Amygdala (tissue), 56 donors: Measurements from ENCODE around the gene B3GAT3.
"Not testable (repeated sequence)": the region's sequence is repeated elsewhere in the genome, so short reads cannot be mapped to it uniquely, and the experiment has no call there.

ENCODE experiments used
- DNase-seq, 56 donors: peaks; one replicate each; lab custom pipeline; 2025; lab: John Stamatoyannopoulos, UW

B3GAT3 gene

DNA sequence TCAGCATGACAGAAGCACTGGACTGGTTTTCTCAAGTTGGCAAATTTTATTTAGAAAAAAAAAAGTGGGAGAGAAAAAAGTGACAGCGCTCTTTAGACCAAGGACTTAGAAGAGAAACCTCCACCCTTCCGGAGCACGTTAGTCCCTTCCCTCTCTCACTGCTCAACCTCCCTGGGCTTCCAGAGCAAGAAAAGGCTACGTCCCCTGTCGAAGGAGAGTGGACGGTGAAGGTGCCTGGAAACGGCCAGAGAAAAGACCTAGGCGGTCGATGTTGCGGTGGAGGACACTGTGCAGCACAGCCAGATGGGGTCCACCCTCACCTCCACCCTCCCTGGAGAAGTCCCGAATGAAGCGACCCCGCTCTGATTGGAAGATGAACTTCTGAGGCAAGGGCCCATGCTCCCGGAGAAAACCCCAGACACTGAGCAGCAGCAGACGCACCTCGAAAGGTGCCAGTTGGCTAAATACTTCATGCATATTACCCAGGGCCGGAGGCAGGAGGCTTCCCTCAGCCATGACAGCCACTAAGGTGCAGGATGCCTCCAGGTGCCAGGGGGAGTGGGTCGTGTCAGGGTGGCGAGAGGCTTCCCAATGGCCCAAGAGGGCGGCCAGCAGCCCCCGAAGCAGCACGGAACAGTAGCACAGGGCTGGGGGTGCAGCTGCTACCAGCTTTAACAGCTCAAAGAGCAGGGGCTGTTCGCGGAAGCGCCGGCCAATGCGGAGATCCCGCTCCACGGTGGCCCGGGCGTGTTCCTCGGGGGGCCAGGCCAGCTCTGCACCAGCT, 25.2 kb upstream of the B3GAT3 start:
- DNase-seq = peak in 1 of 56 donors; percentile 55

DNA sequence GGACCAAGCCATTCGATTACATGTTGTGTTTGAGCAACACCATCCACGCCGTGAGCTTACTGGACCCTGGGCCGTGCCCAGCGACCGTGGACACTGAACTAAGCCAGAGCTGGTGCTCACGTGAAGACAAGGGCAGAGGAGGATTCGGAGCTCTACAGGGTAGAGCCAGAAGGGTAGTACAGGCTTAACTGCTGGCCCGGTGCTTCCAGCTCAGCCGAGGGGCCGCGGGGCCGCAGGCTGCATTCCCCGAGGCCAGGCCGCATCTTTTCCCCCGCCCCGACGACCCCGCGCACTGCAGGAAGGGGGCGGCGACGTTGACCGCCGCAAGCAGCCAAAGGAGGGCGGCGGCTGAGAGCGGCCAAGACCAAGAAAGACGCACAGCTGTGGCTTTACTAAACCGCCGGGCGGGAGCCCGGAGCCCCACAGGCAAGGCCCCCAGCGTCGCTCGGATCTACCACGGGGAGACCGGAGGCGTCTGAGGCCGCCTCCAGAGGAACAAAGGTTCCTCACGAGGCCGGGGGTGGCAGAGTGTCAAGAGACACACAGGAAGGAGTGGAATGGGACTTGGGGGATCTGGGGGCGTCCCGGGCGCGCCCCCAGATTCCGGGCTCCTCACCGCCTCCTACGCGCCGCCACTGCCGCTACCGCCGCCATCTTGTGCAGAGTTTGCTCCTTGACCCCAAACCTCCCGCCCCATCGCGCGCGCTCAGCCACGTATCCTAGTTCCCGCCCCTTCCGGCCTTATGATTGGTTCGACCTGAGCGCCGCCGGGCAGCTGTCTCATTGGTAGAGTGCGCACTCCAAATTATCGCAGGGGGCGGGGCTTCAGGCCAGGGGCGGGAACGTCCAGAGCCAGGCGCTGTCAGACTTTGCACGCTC, 24.4 kb upstream of the B3GAT3 start, which contains the start of gene GANAB:
GANAB (minus strand) TSS at position 668 of the 879 bp plus-strand sequence; CDS start at position 654, 14 bp downstream.
- peak; percentile 62 to 99 (median 97) for DNase-seq

DNA sequence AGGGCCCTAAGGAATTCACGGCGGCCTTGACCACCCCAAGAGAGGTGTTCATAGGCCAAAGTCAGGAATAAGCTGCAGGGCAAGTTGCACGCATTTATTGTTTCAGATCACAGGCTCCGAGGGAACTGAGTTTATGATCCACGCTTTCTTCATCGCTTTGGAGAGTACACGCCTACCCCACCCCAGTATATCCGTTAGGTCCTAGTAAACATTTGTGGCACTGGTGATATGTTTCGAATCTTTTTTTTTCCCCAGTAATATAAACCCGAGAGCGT, 23.8 kb upstream of the B3GAT3 start:
- DNase-seq = no peak

DNA sequence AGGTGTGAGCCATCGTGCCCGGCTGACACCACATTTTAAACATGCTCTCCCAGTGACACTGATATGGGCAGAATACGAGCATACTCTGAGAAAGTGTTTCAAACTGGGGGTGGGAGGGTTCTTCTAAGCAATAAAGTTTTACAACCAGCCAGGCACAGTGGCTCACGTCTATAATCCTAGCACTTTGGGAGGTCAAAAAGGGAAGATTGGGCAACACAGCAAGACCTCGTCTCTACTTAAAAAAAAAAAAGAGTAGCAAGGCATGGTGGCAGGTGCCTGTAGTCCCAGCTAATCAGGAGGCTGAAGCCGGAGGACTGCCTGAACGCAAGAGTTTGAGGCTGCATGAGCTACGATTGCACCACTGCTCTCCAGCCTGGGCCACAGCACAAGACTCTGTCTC, 22.4 kb upstream of the B3GAT3 start:
- no peak for DNase-seq

DNA sequence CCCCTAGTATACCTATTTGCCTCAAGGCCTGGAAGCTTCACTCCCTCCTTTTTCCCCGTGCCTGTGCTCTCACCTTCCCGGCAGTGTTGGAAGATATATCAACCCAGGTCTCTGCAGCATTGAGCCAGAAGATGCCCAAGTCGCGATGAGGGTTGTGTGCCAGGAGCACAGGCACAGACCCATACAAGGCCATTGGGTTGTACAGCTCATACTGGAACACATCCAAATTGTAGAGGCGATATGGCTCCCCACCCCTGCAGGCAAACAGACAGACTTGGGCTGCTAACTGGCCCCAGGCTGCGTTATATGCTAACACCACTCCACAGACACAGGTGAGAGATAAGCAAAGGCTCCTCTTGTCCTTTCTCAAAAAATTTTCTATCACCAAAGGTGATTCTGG, 10.7 kb upstream of the B3GAT3 start:
- no peak for DNase-seq

DNA sequence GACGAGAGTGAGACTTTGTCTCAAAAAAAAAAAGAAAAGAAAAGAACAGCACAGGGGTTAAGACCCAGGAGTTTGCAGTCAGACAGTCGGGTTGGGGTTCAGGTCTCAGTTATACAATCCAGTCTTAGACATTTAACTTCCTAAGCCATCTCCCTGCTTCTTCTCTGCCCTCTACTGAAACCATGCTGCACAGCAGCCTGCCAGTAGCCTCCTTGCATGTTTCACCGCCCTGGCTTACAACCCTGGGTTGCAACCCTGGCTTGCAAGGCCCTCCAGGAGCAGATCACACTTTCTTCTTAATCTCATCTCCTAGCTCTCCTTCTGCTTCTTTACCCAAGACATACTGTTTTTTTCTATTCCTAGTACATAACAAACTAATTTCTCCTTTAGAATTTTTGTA, 5.9 kb upstream of the B3GAT3 start:
- no peak for DNase-seq

DNA sequence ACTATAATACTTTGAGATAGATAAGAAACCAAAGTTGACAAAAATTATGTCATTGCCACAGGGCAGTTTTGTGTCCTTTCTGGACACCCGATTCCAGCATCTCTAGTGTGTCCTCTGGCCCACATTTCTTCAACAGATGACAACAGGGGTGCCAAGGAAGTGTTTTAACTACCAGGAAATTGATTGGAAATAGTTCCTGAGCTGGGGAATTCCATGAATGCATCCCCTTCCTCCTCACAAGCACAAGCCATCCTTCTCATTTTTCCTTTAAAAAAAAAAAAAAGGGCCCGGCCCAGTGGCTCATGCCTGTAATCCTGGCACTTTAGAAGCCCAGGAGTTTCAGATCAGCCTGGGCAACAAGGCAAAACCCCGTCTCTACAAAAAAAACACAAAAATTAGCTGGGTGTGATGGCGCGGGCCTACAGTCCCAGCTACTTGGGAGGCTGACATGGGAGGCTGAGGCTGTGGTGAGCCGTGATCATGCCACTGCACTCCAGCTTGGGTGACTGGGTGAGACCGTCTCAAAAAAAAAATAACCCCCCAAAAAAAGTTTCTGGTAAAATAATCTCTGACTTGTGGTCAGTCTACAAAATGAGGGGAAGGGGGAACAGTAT, 797 bp upstream of the B3GAT3 start:
- no peak for DNase-seq

DNA sequence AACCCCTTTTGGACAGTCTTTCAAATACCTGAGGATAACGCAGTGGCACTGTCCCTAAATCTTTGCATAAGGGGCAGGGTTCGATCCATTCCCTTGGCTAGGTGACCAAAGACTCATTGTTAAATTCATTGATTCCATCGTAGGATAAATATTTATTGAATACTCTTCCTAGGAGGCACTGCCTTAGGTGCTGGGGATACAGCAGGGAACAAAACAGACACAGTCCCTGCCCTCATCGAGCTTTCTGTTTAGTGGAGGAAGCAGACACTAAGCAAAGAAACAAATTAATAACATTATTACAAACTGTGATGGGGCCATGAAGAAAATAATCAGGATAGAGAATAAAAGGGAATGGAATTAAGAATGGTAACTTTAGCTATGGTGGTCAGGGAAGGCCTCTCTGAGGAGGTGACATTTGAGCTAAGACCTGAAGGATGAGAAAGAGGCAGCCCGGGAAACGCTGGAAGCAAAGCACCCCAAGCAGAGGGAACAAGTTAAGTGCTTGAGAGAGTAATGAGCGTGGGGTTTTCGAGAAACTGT, 689 bp downstream of the B3GAT3 start:
- DNase-seq = no peak

DNA sequence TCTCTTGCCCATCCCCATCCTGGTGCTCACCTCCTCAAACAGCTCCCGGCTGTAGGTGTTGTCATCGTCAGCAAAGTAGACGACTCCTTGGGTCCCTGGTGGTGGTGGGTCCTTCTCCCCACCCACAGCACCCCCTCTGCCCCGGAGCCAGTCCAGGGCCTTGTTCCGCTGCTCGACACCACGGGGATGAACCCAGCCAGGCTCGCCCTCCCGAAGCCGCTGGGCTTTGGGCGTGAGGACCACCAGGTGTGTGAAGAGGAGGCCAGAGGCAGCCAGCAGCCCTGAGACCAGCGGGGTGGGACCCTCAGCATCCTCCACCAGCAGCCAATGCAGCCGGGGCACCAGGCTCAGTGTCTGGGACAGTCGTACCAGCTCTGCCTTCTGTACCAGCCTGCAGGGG, 4.8 kb downstream of the B3GAT3 start:
- not testable (repeated sequence) for DNase-seq

DNA sequence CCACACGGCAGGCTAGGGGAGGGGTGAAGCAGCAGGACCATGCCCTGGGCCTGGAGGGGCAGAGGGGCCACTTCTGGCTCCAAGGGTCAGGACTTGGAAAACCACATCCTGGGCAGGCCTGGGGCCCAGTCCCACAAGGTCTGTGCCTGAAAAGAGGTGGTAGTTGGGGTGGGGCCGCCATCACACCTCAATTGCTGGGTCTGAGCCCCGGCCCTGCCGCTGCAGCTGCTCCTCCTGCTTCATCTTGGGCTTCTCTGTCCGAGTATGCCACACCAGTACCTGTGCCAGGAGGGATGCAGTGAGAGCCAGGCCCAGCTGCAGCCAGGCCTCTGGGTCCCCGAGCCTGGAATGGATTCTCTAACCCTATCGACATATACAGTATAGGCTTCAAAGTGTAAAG, 6.3 kb downstream of the B3GAT3 start:
- peak in 1 of 56 donors; percentile 3 for DNase-seq

DNA sequence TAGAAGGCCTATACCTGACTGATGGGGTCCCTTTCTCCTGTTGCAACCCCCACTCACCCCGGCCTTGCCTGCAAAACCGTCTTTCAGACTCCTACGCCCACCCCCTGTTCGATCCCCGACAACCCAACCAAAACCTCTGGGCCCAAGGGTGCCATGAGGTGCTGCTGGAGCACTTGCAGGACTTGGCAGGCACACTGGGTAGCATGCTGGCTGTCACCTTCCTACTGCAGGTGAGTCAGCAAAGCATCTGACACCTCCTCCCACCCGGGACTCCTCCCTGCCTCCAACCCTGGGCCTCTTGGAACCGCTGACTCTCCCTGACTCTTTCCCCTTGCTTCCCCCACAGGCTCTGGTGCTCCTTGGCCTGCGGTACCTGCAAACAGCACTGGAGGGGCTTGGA, 7.5 kb downstream of the B3GAT3 start:
- peak in 1 of 56 donors; percentile 9 for DNase-seq

DNA sequence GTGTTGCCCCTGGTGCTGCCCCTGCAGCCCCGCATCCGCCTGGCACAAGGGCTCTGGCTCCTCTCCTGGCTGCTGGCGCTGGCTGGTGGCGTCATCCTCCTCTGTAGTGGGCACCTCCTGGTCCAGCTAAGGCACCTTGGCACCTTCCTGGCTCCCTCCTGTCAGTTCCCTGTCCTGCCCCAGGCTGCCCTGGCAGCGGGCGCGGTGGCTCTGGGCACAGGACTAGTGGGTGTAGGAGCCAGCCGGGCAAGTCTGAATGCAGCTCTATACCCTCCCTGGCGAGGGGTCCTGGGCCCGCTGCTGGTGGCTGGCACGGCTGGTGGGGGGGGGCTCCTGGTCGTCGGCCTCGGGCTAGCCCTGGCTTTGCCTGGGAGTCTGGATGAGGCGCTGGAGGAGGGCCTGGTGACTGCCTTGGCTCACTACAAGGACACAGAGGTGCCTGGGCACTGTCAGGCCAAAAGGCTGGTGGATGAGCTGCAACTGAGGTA, 8.5 kb downstream of the B3GAT3 start:
- peak in 21 of 56 donors; percentile 38 to 86 (median 66) for DNase-seq

DNA sequence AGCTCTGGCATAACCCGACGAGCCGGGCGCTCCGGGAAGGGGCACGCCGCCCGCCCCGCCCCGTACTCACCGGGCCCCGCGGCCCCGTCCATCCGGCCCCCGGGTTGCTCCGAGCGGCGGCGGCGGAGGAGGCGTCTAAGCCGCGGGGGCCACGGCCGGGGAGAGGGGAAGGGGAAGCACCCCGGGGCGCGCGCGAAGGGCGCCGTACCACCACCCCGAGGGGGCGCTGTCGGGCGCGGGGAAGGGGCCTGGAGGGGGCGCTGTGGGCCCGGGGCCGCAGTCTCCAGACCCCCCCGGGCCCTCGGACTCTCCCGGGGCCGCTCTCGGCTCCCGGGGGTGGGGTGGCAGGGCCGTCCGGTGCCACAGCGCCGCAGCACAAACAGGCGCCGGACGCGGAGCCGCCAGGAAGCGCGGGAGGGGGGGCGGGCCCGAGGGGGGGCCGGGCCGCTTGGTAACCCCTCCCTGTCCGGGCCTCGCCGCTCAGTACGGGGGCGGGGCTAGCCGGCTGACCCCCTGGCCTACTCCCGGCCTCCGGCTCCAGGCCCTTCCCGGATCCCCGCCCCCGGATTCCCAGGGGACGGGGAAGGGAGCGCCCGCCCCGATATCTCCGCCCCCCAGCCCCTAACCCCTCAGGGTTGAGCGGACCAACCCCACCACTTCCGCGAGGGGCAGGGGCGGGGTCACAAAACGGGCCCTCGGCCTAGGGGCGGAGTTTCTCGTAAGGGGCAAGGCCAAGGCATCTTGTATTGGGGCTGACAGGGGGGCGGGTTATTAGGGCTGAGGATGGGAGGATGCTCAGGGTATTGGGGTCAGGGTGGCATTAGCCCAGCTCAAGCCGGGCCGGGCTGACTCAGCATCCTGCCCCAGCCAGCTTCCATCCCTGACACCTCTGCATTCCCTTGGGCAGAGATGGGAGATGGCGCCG, 9.2 kb downstream of the B3GAT3 start, which contains the start of the genes EML3 and ROM1:
EML3 (minus strand) TSS at position 410 of the 925 bp plus-strand sequence; CDS start at position 92, 318 bp downstream.
ROM1 (plus strand) TSS at position 892 of the 925 bp plus-strand sequence; CDS start at position 917, 25 bp downstream.
- peak in 54 of 56 donors; percentile 41 to 95 (median 80) for DNase-seq

DNA sequence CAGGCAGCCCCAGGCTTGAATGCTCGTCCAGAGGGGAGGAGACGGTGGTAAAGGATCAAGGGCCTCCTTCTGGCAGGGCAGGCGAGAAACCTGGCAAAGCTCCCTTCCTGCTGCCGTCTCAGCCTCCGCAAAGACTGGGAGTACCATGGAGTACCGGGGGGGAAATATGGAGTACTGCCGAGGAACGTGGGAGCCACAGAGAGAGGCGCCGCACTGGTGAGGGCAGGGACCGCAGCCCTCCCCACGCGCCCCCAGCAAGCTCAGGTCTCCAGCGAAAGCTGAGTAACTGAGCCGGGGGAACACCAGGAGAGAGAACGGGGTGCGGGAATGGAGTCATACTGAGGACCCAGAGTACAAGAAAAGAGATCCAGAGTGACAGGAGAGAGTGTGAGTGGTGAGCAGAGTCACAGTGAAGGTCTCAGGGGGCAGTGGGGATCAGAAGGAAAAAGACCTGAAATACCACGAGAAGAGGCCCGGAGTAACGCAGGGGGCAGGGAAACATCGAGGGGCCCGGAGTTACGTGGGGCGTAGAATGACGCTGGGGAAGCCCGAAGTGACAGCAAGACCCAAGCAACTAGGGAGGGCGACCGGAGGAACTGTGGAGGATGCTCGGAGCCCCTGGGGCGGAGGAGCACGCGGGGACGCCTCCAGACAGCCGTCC, 10.0 kb downstream of the B3GAT3 start:
- peak in 25 of 56 donors; percentile 11 to 61 (median 30) for DNase-seq

DNA sequence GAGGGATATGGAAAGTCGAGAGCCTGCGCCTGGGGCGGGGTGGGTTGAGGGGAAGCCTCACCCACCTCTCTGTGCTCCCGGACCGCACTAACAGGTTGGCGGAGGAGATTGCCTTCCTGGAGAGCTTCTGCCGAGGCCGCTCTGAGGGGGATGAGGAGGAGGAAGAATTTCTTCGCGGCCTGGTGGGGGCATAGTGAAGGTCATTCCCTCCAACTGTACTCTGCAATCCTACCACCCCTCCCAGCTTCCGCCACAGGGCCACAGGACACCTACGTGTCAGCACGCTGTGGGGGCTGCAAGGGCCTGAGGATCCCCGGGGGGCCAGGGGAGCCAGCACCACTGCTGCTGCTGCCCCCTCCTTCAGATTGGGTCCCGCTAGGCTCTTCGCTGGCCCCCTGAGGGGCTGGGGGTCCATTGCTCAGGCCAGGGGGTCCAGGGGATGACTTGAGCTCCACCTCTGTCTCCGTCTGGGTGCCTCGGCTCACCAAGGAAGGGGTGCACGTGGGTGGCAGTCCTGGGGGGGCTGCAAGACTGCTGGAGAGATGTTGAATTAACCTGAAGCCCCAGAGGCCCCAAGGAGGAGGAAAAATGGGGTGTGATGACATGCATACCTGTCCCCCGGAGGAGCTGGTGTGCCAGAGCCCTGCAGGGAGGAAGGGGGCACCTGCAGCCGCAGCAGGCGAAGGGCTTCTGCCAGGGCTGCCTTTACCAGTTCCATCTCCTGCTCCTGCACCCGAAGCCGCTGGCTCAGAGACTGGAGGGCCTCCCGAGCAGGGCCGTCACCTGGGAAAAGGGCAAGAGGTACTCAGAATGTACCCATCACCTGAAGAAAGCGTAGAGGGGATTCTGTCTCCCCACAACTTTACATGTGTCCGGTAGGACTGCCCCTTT, 10.7 kb downstream of the B3GAT3 start:
- no peak for DNase-seq

DNA sequence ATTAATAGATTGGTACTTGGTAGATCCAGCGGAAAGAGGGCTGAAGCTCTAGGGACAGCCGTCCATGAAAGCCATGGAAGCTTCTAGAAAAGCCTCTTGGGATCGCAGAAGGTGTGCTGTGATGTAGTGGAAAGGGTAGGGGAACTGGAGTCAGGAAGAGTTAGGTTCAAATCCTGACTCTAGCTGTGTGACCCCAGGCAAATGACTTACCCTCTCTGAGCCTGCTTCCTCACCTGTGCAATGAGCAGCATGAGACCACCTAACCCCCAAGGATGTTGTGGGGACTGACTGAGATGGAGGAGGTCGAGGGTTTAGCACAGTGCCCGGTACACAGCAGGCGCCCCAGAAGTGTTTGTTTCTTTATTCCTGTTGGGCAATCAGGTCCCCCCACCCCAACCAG, 11.4 kb downstream of the B3GAT3 start:
- no peak for DNase-seq

DNA sequence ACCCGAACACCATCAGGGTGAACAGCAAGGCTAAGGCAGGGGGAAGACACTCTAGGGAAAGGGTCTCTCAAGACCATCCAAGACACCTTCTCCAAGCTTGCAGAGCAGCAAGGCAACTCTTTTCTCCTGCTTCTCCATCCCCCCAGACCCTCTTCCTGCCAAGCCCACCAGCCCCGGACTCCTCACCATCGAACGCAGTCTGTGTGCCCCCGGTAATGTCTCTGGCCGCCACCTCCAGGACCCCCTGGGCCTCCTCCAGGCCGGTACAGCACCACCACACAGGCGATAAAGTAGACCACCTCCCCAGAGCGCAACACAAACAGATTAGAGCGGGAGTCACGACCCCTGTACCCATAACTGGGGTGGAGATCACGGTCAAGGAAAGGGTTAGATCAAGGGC, 13.0 kb downstream of the B3GAT3 start:
- no peak for DNase-seq

DNA sequence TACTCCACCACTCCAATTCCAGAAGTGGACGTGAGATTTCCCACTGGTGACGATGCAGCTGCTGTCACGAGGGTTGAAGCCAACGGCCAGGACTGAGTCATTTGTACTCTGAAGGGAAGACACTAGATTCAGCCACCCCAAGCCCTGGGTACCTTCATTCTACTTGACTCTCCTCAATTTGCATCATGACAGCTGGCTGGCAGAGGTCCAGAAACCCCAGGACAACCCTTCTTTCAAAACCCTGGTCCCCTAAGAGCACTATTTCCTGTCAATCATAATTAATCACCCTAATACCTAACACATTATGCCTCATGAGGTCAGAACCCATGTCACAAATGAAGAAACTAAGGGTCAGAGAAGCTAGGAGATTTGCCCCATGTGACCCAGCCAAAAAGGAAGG, 14.1 kb downstream of the B3GAT3 start:
- no peak for DNase-seq
